Activated B cell treated with CpG ODN at 0.5 μM for 24 hours (primary cell): Measurements from ENCODE around the gene FES. TPM values are rescaled to one million over a fixed set of nuclear protein-coding genes. Genes with fewer than 3 reads are reported as not detected.
A peak's percentile ranks its signal among the peaks of the same experiment; 100 is the strongest.

Source experiments
- ATAC-seq: fragments of 200-7000 bp; cut with Tn5 transposase; one replicate; pipeline ENCODE4 v1.10.0; 2021; ENCODE audit warnings: low read depth, mild to moderate bottlenecking, moderate library complexity
- CTCF ChIA-PET: fragments of 350-600 bp; sonication (Branson Sonifier 250); formaldehyde crosslinking; loops from one replicate; lab custom pipeline; 2021; ENCODE audit warnings: antibody characterized with exemption; lab: Charles Lee
- POLR2A ChIA-PET: fragments of 350-600 bp; sonication (Branson Sonifier 250); formaldehyde crosslinking; loops from one replicate; lab custom pipeline; 2021; ENCODE audit warnings: antibody characterized with exemption; lab: Charles Lee
- DNase-seq: peaks from one replicate; pipeline ENCODE4 v3.0.0; 2022
- H3K27ac Mint-ChIP-seq: one replicate; pipeline ENCODE4 v1.8.0; 2020; ENCODE audit warnings: mixed read lengths
- H3K27me3 Mint-ChIP-seq: one replicate; pipeline ENCODE4 v1.8.0; 2021; ENCODE audit warnings: mixed read lengths
- H3K36me3 Mint-ChIP-seq: one replicate; pipeline ENCODE4 v1.8.0; 2021; ENCODE audit warnings: low read depth, mixed read lengths
- H3K4me1 Mint-ChIP-seq: one replicate; pipeline ENCODE4 v1.8.0; 2021; ENCODE audit warnings: mixed read lengths
- H3K4me3 Mint-ChIP-seq: one replicate; pipeline ENCODE4 v1.8.0; 2020; ENCODE audit warnings: mild to moderate bottlenecking, mixed read lengths
- H3K9me3 Mint-ChIP-seq: one replicate; pipeline ENCODE4 v1.8.0; 2020; ENCODE audit warnings: mixed read lengths
- CTCF ChIP-seq: fragments of 200-600 bp; IDR thresholded peaks from one replicate; pipeline ENCODE4 v1.8.0; 2022; ENCODE audit warnings: antibody characterized with exemption, mild to moderate bottlenecking
- intact Hi-C: fragments of 100-400 bp; cut with micrococcal nuclease; formaldehyde crosslinking; loops from one replicate; pipeline ENCODE4 v1.15.1; 2024
- total RNA-seq: library from RNA; stranded (reverse); gene quantifications from 2 replicates; pipeline ENCODE4 v1.2.3, GENCODE V29; 2022

The FES gene
- total RNA-seq, 1 donor from 2014 or later = 27.4 TPM

DNA sequence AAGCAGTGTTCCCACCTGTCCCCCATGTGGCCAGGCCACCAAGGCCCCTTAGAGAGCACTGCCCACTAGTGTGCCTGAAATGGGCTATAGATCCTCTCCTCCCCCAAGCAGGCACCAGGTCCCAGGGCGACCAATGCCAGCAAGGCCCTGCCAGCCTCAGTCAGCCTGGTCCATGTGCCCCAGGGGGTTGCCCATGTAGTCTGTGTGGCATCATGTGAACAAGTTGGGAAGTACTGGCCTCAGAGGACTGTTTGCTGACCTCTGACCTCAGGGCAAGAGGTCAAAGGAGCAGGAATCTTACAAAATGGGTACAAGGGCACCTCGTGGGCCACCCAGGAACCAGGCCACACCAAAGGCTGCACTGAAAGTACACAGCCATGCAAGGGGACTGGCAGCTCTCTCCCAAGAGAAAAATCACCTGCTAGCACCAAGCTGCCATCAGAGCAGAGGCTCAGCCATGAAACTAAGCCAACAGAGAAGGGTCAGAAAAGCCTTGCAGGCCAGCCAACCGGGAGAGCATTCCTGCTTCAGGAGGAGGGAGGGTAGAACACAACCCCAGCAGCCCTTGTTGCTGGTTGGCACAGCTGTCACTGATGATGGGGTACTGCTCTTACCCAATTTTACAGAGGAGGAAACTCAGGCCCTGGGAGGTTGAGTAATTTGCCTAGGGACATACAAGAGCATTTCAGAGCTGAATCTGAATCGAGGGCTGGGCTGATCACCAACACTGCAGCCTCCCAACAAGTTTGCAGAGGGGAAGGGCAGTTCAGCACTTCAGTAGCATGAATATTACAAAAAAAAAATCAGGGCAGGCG is 21.1 kb upstream of the FES start:
- ATAC-seq (no peak), DNase-seq (no peak)
- Mint-ChIP-seq H3K4me1 (peaks cover 20% of the 10 kb centered on the region), H3K4me3 (no peak overlapping the region), H3K9me3 (no peaks in the 10 kb centered on the region), H3K27me3 (no peaks in the 10 kb centered on the region), H3K36me3 (no peaks in the 10 kb centered on the region), H3K27ac (peak overlapping the region; percentile 35)
- TF ChIP-seq CTCF = no peak
- POLR2A ChIA-PET = interaction anchor here (1.2 kb wide), 1 partner anchor 22 kb away, joined by 5 read pairs; the partner anchor contains the start of gene FES
- intact Hi-C loops = no loop called here
- CTCF ChIA-PET = interaction anchor here (1.2 kb wide), 1 partner anchor 24 kb away, joined by 3 read pairs; no protein-coding TSS in a partner anchor

DNA sequence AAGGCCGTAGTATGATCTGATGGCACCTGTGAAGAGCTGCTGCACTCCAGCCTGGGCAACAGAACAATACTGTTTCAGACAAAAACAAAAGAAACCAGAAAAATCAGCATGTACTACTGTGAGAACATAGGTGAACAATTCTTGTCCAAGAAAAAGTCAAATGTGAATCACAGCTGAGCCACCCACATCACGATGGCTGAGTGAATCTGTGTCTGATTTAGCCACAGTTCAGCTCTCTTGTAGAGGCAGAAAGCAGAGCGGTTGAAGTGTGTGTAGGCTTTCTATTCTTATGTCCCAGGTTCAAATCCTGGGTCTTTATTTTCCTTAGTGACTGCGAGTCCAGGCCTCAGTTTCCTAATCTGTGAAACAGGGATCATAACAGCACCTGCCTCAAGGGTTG is 20.3 kb upstream of the FES start:
- no peaks in the 10 kb centered on the region for H3K9me3 Mint-ChIP-seq
- intact Hi-C loops = no loop called here
- no peak overlapping the region for H3K4me3 Mint-ChIP-seq
- POLR2A ChIA-PET = interaction anchor here (0.6 to 1.2 kb wide), 2 partner anchors 21 to 42 kb away, joined by 4 to 5 read pairs; partner anchors contain the start of gene FES
- H3K27me3 Mint-ChIP-seq = no peaks in the 10 kb centered on the region
- H3K36me3 Mint-ChIP-seq = no peaks in the 10 kb centered on the region
- H3K4me1 Mint-ChIP-seq = peaks cover 25% of the 10 kb centered on the region
- DNase-seq (no peak), ATAC-seq (no peak)
- no peak for TF ChIP-seq CTCF
- no peak overlapping the region for H3K27ac Mint-ChIP-seq
- CTCF ChIA-PET = interaction anchor here (1.2 kb wide), 1 partner anchor 24 kb away, joined by 3 read pairs; no protein-coding TSS in a partner anchor

DNA sequence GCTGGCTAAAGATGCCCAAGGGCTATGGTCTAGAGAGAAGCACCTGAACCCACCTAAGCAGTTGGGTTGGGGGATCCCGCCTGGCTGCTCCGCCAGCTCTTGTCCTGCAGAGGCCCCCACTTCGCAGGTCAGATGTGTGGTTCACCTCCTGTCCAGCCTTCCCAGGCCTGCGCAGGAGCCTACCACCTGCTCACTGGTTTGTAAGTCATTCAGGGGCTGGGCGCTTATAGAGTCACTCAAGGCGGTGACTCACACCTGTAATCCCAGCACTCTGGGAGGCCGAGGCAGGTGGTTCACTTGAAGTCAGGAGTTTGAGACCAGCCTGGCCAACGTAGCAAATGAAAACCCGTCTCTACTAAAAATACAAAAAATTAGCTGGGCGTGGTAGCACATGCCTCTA is 19.8 kb upstream of the FES start:
- Mint-ChIP-seq H3K27me3 (no peaks in the 10 kb centered on the region), H3K9me3 (no peaks in the 10 kb centered on the region), H3K4me3 (no peak overlapping the region), H3K27ac (no peak overlapping the region), H3K4me1 (peaks cover 28% of the 10 kb centered on the region), H3K36me3 (no peaks in the 10 kb centered on the region)
- TF ChIP-seq CTCF = no peak
- DNase-seq = no peak
- ATAC-seq = no peak
- intact Hi-C loops = no loop called here
- POLR2A ChIA-PET = interaction anchor here (0.6 to 1.2 kb wide), 2 partner anchors 20 to 42 kb away, joined by 4 to 5 read pairs; partner anchors contain the start of gene FES
- CTCF ChIA-PET = interaction anchor here (1.2 kb wide), 1 partner anchor 25 kb away, joined by 3 read pairs; no protein-coding TSS in a partner anchor

- H3K4me3 Mint-ChIP-seq = no peak overlapping the region
- no peaks in the 10 kb centered on the region for H3K27me3 Mint-ChIP-seq
- CTCF ChIA-PET = no interaction called here
- peaks cover 40% of the 10 kb centered on the region for H3K4me1 Mint-ChIP-seq
- no peaks in the 10 kb centered on the region for H3K36me3 Mint-ChIP-seq
- intact Hi-C loops = no loop called here
- no peak for TF ChIP-seq CTCF
- peak overlapping the region; percentile 16 for H3K27ac Mint-ChIP-seq
- no peaks in the 10 kb centered on the region for H3K9me3 Mint-ChIP-seq
- ATAC-seq (no peak), DNase-seq (no peak)
- POLR2A ChIA-PET = no interaction called here
Measured at GRCh38 chr15:90865702-90866101, 18.6 kb upstream of the FES start.

DNA sequence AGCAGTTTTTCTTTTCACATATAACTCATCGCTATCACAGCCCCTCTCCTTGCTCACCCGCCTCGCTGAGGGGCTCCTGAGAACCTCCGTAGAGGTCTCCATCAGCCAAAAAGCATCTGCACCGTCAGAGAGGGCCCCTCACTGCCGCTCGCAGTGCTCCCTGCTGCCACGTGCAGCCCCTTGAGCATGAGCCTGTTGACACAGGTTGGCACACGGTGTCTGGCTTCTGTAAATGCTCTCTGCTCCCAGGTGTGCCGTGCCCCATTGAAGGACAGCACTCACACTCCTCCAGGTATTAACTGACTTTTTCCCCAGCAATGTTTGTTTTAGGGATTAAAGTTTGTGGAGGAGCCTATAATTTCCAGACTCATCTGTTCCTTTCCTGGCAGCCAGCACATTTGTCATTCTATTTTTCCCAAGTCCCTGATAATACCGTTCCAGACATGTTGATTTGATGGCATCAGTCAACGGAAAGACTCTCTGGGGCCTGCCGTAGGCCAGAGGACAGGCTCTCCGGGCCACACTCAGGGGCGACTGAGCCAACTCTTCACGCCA is 18.1 kb upstream of the FES start:
- no peaks in the 10 kb centered on the region for H3K27me3 Mint-ChIP-seq
- peaks cover 42% of the 10 kb centered on the region for H3K4me1 Mint-ChIP-seq
- no peak for TF ChIP-seq CTCF
- intact Hi-C loops = no loop called here
- DNase-seq = no peak
- ATAC-seq = no peak
- CTCF ChIA-PET = no interaction called here
- peaks cover 3% of the 10 kb centered on the region for H3K36me3 Mint-ChIP-seq
- no peak overlapping the region for H3K27ac Mint-ChIP-seq
- POLR2A ChIA-PET = no interaction called here
- H3K9me3 Mint-ChIP-seq = no peaks in the 10 kb centered on the region
- H3K4me3 Mint-ChIP-seq = no peak overlapping the region
